ENCODE results near the gene TAS2R30. TPM values are rescaled to one million over a fixed set of nuclear protein-coding genes. Genes with fewer than 3 reads are reported as not detected.

Gene TAS2R30
- total and polyA plus RNA-seq, 9 of the 15 experiments (the other 6 are each of a cell fraction or from before 2014, with no cell fraction given), result 0.11 to 4.0 (median 0.99) TPM; not detected in 3

GRCh38 chr12:11171145-11171968, 36.9 kb upstream of the TAS2R30 start, which contains the start of gene SMIM10L1 (continued):
- no peak for TF ChIP-seq SFPQ (IDR thresholded peaks at IDR 0.05; ENCODE audit: low read depth, low read length)
- no peak for TF ChIP-seq GTF2A2 (tag; IDR thresholded peaks at IDR 0.05)
- no peak for TF ChIP-seq ZNF584 (CRISPR knock-in tag; IDR thresholded peaks at IDR 0.05; ENCODE audit: low read depth)
- no peak for TF ChIP-seq TAL1 (IDR thresholded peaks at IDR 0.05)
- TF ChIP-seq SMARCB1 (IDR thresholded peaks at IDR 0.05; ENCODE audit: insufficient read length, low read depth), result no peak
- 0 out of 4 replicates have a peak, but pooled peaks of 1 of the 2 experiments have one; percentile 36 for TF ChIP-seq HDAC1 (IDR thresholded peaks at IDR 0.05)
- no peak for TF ChIP-seq ZNF766 (CRISPR knock-in tag; conservative IDR thresholded peaks at IDR 0.05)
- no peak for TF ChIP-seq CBX2 (IDR thresholded peaks at IDR 0.05; ENCODE audit: insufficient read depth, low read length, poor library complexity, severe bottlenecking)
- TF ChIP-seq FOXJ2 (tag; IDR thresholded peaks at IDR 0.05), result no peak
- no peak for TF ChIP-seq DNMT1 (IDR thresholded peaks at IDR 0.05)
- no peak for TF ChIP-seq IRF2 (CRISPR knock-in tag; IDR thresholded peaks at IDR 0.05)
- TF ChIP-seq ZBTB34 (CRISPR knock-in tag; IDR thresholded peaks at IDR 0.05), result no peak
- TF ChIP-seq ZMIZ1 (IDR thresholded peaks at IDR 0.05; ENCODE audit: low read depth in 2 of 2, low read length in 2 of 2), result 0 out of 4 replicates have a peak, but pooled peaks of 1 of the 2 experiments have one; percentile 14
- TF ChIP-seq ATF1 (CRISPR knock-in tag; IDR thresholded peaks at IDR 0.05), result no peak
- peak; percentile 47 for TF ChIP-seq ATF1 (tag; IDR thresholded peaks at IDR 0.05)
- TF ChIP-seq COPS2 (conservative IDR thresholded peaks at IDR 0.05), result no peak
- TF ChIP-seq HMG20A (CRISPR knock-in tag; conservative IDR thresholded peaks at IDR 0.05), result no peak
- peak; percentile 58; the same call in 1 of the 2 replicates for TF ChIP-seq CXXC5 (CRISPR knock-in tag; IDR thresholded peaks at IDR 0.05)
- TF ChIP-seq IFI16 (CRISPR knock-in tag; IDR thresholded peaks at IDR 0.05), result no peak
- TF ChIP-seq CREM (IDR thresholded peaks at IDR 0.05; ENCODE audit: low read depth), result 0 out of 2 replicates have a peak, but pooled peaks have one; percentile 10
- TF ChIP-seq ZFPM2 (CRISPR knock-in tag; IDR thresholded peaks at IDR 0.05), result no peak
- peak; percentile 91 for TF ChIP-seq ZFX (CRISPR knock-in tag; IDR thresholded peaks at IDR 0.05)
